ENCODE results near the gene PTPRM.
"Not testable (repeated sequence)": the region's sequence is repeated elsewhere in the genome, so short reads cannot be mapped to it uniquely, and the experiment has no call there.

PTPRM gene

DNA sequence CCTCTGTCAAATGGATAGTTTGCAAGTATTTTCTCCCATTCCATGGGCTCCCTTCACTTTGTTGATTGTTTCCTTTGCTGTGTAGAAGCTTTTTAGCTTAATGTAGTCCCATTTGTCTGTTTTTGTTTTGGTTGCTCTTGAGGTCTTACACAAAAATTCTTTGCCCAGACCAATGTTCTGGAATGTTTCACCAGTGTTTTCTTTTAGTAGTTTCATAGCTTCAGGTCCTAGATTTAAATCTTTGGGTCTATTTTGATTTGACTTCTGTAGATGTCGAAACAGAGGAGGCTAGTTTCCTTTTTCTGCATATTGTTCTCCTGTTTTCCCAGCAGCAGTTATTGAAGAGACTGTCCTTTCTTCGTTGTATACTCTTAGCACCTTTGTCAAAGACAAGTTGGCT, 351.6 kb downstream of the PTPRM start:
- no peak for DNase-seq

DNA sequence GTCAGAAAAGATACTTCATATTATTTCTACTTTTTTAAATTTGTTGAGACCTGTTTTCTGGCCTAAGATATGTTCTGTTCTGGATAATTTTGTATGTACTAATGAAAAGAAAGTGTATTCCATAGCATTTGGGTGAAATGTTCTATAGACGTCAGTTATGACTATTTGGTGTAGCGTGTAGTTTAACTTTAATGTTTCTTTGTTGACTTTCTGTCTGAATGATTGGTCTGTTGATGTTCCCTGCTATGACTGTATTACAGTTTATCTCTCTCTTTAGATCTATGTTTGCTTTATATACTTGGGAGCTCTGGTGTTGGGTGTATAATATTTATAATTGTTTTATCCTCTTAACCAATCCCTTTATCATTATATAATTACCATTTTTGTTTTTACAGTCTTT, 352.4 kb downstream of the PTPRM start:
- DNase-seq = no peak

DNA sequence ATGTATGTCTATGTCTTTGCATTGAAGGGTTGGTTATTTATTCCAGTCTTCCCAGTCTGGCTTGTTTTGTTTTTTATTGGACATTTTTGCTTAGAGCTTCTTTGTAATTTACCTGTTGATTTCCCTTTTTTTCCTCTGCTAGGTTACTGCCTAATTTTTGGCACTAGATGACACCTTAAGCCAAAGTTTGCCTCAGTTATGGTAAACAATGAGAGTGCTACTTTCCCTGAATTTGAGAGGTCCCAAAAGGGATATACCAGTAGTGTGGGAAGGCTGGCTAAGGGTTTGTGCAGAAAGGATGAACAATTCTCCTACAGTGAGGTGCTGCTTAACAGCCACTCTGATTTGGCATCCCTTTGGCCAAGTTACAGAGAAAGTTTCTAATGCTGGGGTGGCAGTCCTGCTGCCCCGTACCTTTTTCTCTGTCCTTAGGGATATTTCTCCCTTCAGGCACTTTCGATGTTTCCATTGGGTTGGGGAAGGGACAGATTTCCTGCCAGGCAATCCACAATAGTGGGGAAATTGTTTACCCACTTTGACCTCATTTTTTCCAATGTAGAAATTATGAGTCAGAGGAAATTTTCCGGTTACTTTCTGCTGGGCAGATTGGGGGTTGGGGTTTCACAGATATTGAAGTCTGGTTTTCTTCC, 354.9 kb downstream of the PTPRM start:
- DNase-seq = no peak

DNA sequence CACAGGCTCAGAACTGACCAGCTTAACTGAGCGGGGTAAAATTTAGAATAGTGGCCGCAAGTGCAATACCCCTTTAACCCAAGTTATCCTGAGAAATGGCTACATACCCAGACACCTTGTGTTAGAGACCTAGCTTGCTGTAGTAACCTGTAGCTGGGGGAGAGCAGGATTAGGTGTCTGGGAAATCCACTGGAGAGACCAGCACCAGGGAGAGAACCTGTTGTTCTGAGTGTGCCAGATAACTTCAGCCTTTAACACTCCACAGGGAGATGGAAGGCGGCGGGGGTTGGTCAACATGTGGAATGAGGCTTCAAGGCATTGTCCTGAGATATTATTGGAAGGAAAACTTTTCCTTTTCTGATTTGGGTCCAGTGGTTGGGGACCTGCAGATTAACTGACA, 356.0 kb downstream of the PTPRM start:
- no peak for DNase-seq

DNA sequence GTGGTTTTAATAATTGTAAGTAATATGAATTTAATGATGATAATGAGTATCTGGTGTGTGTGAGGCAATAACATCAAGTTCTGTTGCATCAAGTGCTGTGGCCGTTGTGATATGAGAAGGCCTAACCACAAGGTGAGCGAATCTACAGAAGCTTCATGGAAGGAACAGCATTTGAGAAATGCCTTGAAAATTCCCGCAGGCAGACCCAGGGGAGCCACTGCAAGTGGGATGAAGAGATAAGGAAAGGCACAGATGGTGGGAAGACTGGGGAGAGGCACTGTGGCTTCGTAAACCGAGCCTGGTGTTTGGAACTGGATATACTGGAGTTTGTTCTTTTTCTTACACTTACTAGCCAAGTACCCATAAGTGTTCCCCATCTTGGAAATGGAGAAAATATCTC, 357.5 kb downstream of the PTPRM start:
- DNase-seq = no peak

- DNase-seq = no peak
These were observed 359.4 kb downstream of the PTPRM start for GRCh38 chr18:7926526-7926925.

GRCh38 chr18:7927119-7927518, 360.0 kb downstream of the PTPRM start:
- DNase-seq = no peak

DNA sequence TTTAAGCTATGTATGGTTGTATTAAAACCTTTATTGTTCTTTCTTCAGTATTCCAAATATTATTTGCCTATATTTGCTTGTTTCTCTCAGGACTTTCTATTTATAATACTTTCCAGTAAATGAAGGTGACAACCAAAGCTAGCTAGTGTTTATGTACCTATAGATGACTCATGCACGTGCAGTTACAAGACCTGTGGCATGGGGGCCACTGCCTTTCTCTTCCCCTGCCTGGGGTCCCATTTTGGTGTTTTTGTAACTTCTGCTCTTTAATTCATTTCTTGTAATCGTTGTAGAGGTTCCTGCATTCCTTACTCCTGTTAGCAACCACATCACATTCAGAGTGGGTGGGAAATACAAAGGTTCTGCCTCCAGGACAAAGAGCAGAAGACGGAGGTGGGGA, 364.6 kb downstream of the PTPRM start:
- DNase-seq = no peak

GRCh38 chr18:7937268-7937667, 370.2 kb downstream of the PTPRM start:
- DNase-seq = no peak

- no peak for DNase-seq
These were observed 372.4 kb downstream of the PTPRM start for GRCh38 chr18:7939521-7939920.

DNA sequence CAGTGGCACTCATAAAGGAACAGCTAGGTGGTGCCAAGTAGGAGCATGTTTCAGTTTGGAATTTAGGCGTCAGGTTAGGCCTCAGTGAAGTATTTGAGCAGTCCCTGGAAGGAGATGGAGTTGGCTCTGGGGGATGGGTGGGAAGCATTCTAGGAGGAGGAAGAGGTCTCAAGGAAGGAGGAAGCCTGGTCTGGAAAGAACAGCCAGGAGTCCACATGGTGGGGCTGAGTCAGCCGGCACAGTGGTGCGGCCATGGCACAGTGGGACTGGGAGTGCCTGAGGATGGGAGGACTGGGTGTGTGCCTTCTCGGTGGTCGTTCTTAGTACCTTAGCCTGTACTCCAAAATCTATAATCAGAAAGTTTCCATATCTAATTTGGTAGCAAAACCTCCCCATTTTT, 373.3 kb downstream of the PTPRM start:
- no peak for DNase-seq

- DNase-seq = no peak
These were observed 373.9 kb downstream of the PTPRM start for GRCh38 chr18:7940971-7941370.

DNA sequence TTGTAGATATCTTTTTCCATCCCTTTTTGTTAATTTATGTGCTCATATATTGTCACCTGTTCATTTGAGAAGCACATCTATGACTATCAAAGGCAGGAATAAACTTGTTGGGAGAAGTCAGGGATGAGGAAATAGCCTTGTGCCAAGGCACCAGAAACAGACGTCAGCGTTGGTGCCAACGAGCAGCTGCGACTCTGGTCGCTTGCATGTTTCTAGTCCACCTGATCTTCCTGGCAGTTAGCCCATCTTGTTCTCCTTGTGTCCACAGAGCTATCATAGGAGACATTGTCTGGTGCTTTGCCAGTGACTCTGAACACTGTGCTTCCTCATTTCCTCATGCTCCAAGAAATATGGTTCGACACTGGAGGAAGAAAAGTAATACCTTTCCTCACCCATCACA, 374.4 kb downstream of the PTPRM start:
- peak; percentile 51 for DNase-seq

DNA sequence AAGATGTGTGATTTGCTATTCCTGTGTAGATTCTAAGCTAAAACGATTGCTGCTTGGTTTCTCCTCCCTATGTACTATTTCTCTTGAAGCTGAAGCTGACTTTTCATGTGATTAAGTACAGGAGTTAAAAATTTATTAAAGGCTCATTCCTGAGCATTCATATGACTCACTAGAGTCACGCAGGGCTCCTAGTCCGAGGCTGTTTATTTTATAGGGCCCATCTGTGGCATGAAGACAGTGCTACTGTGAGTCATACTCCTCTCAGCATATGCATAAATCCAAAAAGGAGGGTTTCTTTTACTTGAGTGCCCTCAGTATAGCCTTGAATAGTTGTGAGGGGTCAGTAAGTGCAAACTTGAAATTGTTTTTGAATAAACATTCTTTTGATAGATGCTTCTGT, 378.8 kb downstream of the PTPRM start:
- no peak for DNase-seq

DNA sequence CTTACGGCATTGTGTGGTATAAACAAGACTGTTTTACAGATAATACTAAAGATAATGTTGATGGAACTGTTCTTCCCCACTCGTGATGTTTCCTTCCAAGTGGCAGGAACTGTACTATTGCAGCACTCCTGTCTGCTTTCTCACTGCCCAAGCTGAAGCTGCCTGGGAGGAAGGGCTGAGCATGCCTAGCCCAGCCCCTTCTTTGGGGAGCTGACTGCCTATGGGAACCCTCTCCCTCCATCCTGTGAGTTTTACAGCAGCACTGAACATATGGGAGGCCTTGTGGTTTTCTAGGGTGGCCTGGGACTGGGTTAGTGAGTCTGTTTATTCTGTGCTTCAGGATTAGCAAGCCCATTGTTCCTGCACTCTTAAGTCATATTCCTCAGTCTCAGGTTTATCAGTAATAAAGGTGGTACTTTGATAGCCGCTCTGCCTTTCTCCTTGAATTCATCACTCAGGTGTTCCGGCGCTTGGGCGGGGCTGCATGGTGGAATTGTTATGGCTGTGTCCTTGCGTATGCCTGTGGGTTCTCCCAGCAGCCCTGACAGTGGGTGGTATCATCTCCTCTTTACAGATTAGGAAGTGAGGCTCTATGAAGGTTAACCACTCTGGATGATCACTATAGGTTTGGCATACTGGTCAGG, 379.7 kb downstream of the PTPRM start:
- no peak for DNase-seq

GRCh38 chr18:7950380-7951136, 383.4 kb downstream of the PTPRM start:
- no peak for DNase-seq

GRCh38 chr18:7953095-7953958, 386.2 kb downstream of the PTPRM start:
- no peak for DNase-seq

GRCh38 chr18:7954238-7954637, 387.1 kb downstream of the PTPRM start:
- no peak for DNase-seq

DNA sequence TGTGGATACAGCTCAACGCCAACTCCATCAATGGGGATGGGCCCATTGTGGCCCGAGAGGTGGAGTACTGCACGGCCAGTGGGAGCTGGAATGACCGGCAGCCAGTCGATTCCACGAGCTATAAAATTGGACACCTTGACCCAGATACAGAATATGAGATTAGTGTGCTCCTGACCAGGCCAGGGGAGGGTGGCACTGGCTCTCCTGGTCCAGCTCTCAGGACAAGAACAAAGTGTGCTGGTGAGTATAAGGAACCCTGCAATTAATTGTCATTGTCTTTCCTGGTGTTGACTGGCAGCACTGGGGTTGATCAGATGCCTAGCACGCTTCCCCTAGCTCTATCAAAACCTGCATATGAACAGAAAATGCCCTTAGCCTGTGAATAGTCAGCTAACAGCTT, 388.1 kb downstream of the PTPRM start:
- no peak for DNase-seq

DNA sequence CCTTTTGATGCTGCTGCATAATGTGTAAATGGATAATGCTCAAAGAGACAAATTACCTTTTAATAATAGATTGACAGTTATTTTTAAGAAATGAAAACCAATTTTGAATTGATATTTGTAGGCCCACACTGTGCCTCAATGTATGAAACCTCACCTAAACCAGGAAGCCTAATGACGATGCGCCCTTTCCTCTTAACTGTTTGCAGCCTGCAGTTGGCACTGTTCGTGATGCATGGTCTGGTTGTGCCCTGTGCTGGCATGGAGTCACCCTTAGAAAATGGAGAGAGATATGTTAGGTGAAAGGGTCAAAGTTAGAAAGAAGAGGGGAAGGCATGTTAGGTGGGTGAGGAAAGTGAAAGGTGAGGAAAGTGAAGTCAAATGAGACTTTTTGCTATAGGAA, 390.2 kb downstream of the PTPRM start:
- DNase-seq = no peak

DNA sequence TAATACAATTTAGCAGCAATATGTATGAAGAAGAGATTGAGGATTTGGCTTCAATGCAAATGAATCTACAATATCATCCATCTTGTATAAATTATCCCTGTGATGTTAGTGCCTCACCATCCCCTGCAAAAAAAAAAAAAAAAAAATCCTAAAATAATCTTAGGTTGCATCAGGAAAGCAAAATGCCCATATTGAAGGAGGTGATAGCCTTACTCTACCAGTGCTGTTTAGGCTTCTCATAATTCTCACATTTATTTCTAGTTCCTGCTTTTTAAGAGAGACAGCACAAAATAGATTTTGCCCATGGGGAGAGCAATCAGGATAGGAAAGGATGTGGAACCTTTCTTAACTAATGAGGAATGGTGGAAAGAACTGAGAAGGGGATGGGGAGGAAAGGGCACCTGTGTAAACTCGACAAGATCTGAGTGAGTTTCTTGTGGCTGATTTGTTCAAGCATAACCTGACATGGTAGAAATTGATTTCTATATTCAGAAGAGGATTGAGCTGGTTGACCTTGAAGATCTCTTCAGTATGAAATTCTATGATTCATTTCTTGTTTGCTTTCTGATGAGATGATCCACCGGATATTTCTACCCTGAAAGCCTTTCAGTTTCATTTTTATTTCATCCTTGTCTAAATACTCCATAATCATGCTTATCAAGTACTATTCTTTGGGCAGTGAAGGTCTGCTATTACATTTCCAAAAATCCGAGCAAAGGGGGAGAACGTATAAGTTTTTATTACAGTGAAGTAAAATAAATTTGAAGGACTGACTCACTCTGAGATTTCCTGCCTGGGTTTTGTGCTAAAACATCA, 391.2 kb downstream of the PTPRM start:
- DNase-seq = no peak

- DNase-seq = no peak
These were observed 391.7 kb downstream of the PTPRM start for GRCh38 chr18:7958897-7959146.

DNA sequence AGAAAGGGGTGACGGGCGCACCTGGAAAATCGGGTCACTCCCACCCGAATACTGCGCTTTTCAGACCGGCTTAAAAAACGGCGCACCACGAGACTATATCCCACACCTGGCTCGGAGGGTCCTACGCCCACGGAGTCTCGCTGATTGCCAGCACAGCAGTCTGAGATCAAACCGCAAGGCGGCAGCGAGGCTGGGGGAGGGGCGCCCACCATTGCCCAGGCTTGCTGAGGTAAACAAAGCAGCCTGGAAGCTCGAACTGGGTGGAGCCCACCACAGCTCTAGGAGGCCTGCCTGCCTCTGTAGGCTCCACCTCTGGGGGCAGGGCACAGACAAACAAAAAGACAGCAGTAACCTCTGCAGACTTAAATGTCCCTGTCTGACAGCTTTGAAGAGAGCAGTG, 399.6 kb downstream of the PTPRM start:
- not testable (repeated sequence) for DNase-seq
